ENCODE measurements around the gene GEMIN7.

DNA sequence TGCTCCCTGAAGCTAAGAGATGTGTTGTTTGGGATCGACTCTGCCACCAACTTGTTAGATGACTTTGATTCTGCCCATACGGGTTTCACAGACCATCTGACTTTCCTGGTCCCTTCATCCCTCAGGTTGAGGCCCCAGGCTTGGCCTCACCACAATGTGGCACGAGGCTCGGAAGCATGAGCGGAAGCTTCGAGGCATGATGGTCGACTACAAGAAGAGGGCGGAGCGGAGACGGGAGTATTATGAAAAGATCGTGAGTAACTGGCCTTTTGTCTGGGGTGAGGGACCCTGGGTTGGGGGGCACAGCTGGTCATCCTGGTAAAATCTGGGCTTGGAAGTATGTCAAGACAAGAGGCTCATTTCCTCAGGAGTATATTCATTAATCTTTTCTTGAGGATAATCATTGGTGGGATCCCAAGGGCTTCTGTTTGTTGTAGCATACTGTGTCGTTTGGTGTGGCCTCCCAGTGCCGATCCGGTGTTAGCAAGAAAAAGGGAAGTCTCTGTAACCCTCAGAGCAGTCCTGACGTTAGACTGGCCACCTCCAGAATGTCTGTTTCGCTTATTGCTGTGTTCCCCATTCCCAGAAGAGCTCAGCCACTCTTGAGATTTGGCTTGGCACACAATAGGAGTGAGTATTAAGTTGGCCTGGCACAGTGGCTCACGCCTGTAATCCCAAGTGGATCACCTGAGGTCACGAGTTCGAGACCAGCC is 38.8 kb upstream of the GEMIN7 start:
- no peak for TF ChIP-seq CTCF (IDR thresholded peaks at IDR 0.05)
- TF ChIP-seq POLR2A (IDR thresholded peaks at IDR 0.05), result no peak

Data from adrenal gland (tissue), 5 donors.